ENCODE data around the gene BIRC6. TPM values are rescaled to one million over a fixed set of nuclear protein-coding genes. Genes with fewer than 3 reads are reported as not detected.
"Not testable (repeated sequence)": the region's sequence is repeated elsewhere in the genome, so short reads cannot be mapped to it uniquely, and the experiment has no call there.

BIRC6 gene
- total RNA-seq, 1 experiment from 2014 or later: 63.1 TPM

GRCh38 chr2:32329180-32329980 lies 27.4 kb upstream of the BIRC6 start:
- POLR2A ChIA-PET; H3K27me3 Mint-ChIP-seq (ENCODE audit: low read depth); H3K9me3 Mint-ChIP-seq; DNase-seq (ENCODE audit: low spot score); H3K36me3 Mint-ChIP-seq; ATAC-seq; H3K4me1 Mint-ChIP-seq; H3K27ac Mint-ChIP-seq; H3K4me3 Mint-ChIP-seq: not testable (repeated sequence)
- peak; percentile 79 for TF ChIP-seq GABPB1 (CRISPR knock-in tag; IDR thresholded peaks at IDR 0.05)
- CTCF ChIA-PET: interaction anchor here (0.6 kb wide), 1 partner anchor 74 kb away, joined by 3 read pairs; no protein-coding TSS in a partner anchor

- Mint-ChIP-seq H3K27ac (no peak overlapping the region), H3K27me3 (ENCODE audit: low read depth) (no peaks in the 10 kb centered on the region), H3K4me3 (no peak overlapping the region), H3K36me3 (no peaks in the 10 kb centered on the region), H3K9me3 (no peaks in the 10 kb centered on the region), H3K4me1 (no peaks in the 10 kb centered on the region)
- ATAC-seq (no peak), DNase-seq (ENCODE audit: low spot score) (no peak)
- ChIA-PET CTCF (interaction anchor here (0.6 kb wide), 1 partner anchor 1187 kb away, joined by 3 read pairs; no protein-coding TSS in a partner anchor), POLR2A (no interaction called here)
- TF ChIP-seq PREB (CRISPR knock-in tag; IDR thresholded peaks at IDR 0.05; ENCODE audit: borderline replicate concordance): no peak
- TF ChIP-seq RELA (CRISPR knock-in tag; IDR thresholded peaks at IDR 0.05; ENCODE audit: borderline replicate concordance): no peak
- TF ChIP-seq NR1H2 (CRISPR knock-in tag; IDR thresholded peaks at IDR 0.05): no peak
- TF ChIP-seq GRHL2 (CRISPR knock-in tag; IDR thresholded peaks at IDR 0.05; ENCODE audit: insufficient replicate concordance, severe bottlenecking): no peak
- TF ChIP-seq STAT6 (CRISPR knock-in tag; conservative IDR thresholded peaks at IDR 0.05; ENCODE audit: low read depth): no peak
- TF ChIP-seq NR2C2 (CRISPR knock-in tag; IDR thresholded peaks at IDR 0.05): no peak
- TF ChIP-seq NR3C1 (CRISPR knock-in tag; conservative IDR thresholded peaks at IDR 0.05; ENCODE audit: low read depth): no peak
- TF ChIP-seq GABPB1 (CRISPR knock-in tag; IDR thresholded peaks at IDR 0.05): no peak
- TF ChIP-seq ATF1 (CRISPR knock-in tag; IDR thresholded peaks at IDR 0.05): no peak
- TF ChIP-seq CREM (CRISPR knock-in tag; IDR thresholded peaks at IDR 0.05): no peak
- no peak for TF ChIP-seq NFATC4 (CRISPR knock-in tag; IDR thresholded peaks at IDR 0.05)
- no peak for TF ChIP-seq ZNF425 (CRISPR knock-in tag; conservative IDR thresholded peaks at IDR 0.05)
- no peak for TF ChIP-seq ZNF512 (CRISPR knock-in tag; IDR thresholded peaks at IDR 0.05; ENCODE audit: borderline replicate concordance)
- no peak for TF ChIP-seq FOXP4 (CRISPR knock-in tag; IDR thresholded peaks at IDR 0.05)
- no peak for TF ChIP-seq ZNF416 (CRISPR knock-in tag; IDR thresholded peaks at IDR 0.05)
- TF ChIP-seq RORB (CRISPR knock-in tag; IDR thresholded peaks at IDR 0.05): no peak
- TF ChIP-seq ZNF423 (CRISPR knock-in tag; IDR thresholded peaks at IDR 0.05): no peak
- TF ChIP-seq ERG (CRISPR knock-in tag; IDR thresholded peaks at IDR 0.05): no peak
These were observed 26.7 kb upstream of the BIRC6 start for GRCh38 chr2:32330136-32330535.
